Hippocampal formation (tissue), 2 donors: Measurements from ENCODE around the gene ZMYND12.

ENCODE experiments used
- DNase-seq, 2 donors: peaks; one replicate each; lab custom pipeline; 2025; lab: John Stamatoyannopoulos, UW

ZMYND12 gene

DNA sequence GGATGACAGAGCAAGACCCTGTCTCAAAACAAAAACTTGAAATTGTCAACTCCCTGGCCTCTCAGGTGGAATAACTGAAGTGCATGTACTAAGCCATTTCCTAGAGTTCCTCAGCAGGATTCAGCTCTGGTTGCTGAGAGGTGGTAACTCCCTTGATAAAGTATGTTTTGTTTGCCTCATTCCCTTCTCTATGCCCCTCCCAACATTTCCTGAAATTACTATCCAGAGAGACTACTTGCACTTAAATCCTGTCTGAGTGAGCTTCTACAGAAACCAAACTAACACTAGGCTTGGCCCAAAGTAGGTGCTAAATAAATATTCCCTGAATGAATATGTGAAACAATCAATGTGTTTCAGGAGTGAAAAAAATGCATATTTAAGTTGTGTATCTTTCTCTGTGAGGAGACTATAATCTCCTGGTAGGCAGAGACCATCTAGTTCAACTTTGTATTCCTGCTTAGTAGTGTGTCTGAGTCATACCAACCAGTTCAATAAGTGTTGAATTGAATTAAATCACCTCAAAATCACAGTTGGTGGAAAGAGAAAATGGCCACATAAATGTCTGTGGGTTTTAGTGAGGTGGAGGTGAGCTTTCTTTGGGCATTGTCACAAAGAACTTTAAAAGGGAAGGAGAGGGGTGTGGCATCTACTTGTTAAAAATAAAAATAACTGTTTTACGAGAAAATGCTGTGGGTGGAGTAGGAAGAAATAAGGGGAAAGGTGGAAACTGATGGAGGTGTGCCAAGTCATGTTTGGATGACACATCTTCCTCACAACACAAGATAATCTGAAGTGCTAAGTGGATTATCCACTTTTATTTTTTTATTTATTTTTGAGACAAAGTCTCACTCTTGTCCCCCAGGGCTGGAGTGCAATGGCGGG, 62.6 kb downstream of the ZMYND12 start:
- no peak for DNase-seq

GRCh38 chr1:42392255-42392654, 63.6 kb downstream of the ZMYND12 start:
- no peak for DNase-seq

DNA sequence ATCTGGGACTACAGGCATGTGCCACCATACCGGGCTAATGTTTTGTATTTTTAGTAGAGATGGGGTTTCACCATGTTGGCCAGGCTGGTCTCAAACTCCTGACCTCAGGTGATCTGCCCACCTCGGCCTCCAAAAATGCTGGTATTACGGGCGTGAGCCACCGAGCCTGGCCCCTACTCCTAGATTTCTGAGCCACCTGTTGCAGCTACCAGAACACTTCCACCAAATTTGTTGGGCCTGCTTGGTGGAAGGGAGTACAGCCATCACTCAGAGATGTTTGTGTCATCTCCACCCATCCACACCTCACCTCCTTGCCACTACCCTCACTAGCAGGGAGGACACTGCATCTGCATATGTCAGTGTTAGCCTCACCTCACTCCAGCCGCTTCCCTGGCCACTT, 69.8 kb downstream of the ZMYND12 start:
- DNase-seq, result no peak

GRCh38 chr1:42385283-42385682, 70.5 kb downstream of the ZMYND12 start:
- DNase-seq, result no peak

GRCh38 chr1:42381280-42381673, 74.5 kb downstream of the ZMYND12 start:
- DNase-seq, result no peak

DNA sequence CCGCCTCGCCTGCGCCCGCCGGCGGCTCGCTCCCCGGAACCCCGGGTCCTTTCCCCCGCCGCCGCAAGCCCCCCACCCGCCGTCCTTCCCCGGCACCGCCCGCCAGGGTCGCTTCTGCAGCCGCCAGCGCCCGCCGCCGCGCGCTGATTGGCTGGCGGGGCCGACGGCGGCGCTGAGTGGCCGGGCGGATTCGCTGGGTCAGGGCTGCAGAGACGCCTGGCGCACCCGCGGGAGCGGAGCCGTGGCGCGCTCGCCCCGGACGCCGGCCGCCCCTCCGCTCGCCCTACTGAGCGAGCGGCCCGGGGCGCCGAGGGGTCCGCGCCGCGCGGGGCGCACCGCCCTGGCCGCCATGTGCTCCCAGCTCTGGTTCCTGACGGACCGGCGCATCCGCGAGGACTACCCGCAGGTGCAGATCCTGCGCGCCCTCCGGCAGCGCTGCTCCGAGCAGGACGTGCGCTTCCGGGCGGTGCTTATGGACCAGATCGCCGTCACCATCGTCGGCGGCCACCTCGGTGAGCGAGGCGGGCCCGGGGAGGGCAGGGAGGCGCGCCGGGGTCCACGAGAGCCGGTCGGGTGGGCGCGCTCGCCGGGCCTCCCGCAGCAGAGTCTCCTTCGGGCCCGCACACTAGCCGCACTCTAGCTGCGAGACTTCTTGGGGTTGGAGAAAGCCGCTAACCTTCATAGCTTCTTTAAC, 75.1 kb downstream of the ZMYND12 start, which contains the start of gene RIMKLA:
Gene RIMKLA (plus strand): TSS at position 207 of the 694 bp plus-strand sequence. CDS start 143 bp downstream, at position 350.
- DNase-seq, result peak; percentile 23 to 57
